ENCODE results near the gene PDE1C.
"Not testable (repeated sequence)": the region's sequence is repeated elsewhere in the genome, so short reads cannot be mapped to it uniquely, and the experiment has no call there.

Gene PDE1C

GRCh38 chr7:32020551-32021159 is 49.6 kb downstream of the PDE1C start:
- no peak for DNase-seq (ENCODE audit: extremely low read depth, low read depth)
- TF ChIP-seq CTCF (IDR thresholded peaks at IDR 0.05; ENCODE audit: low read depth, low read length) = no peak

GRCh38 chr7:32018845-32019578 is 51.2 kb downstream of the PDE1C start:
- no peak for TF ChIP-seq CTCF (IDR thresholded peaks at IDR 0.05; ENCODE audit: low read depth, low read length)
- DNase-seq (ENCODE audit: extremely low read depth, low read depth) = no peak

- DNase-seq (ENCODE audit: extremely low read depth, low read depth) = no peak
- no peak for TF ChIP-seq CTCF (IDR thresholded peaks at IDR 0.05; ENCODE audit: low read depth, low read length)
These were observed 55.1 kb downstream of the PDE1C start for GRCh38 chr7:32015133-32015532.

GRCh38 chr7:32013471-32013870 is 56.7 kb downstream of the PDE1C start:
- DNase-seq (ENCODE audit: extremely low read depth, low read depth) = not testable (repeated sequence)

GRCh38 chr7:32005577-32005976 is 64.6 kb downstream of the PDE1C start:
- no peak for TF ChIP-seq CTCF (IDR thresholded peaks at IDR 0.05; ENCODE audit: low read depth, low read length)
- no peak for DNase-seq (ENCODE audit: extremely low read depth, low read depth)

- TF ChIP-seq CTCF (IDR thresholded peaks at IDR 0.05; ENCODE audit: low read depth, low read length) = no peak
- no peak for DNase-seq (ENCODE audit: extremely low read depth, low read depth)
These were observed 68.3 kb downstream of the PDE1C start for GRCh38 chr7:32001948-32002347.

GRCh38 chr7:31997423-31997822 is 72.8 kb downstream of the PDE1C start:
- no peak for TF ChIP-seq CTCF (IDR thresholded peaks at IDR 0.05; ENCODE audit: low read depth, low read length)
- no peak for DNase-seq (ENCODE audit: extremely low read depth, low read depth)

GRCh38 chr7:31995134-31995533 is 75.1 kb downstream of the PDE1C start:
- DNase-seq (ENCODE audit: extremely low read depth, low read depth) = no peak
- TF ChIP-seq CTCF (IDR thresholded peaks at IDR 0.05; ENCODE audit: low read depth, low read length) = no peak

All from AG09319 (cell line).